Measurements from ENCODE around the gene OR10H2. TPM values are rescaled to one million over a fixed set of nuclear protein-coding genes. Genes with fewer than 3 reads are reported as not detected.

OR10H2 gene
- total RNA-seq, 3 donors from 2014 or later, result not detected

- DNase-seq (peak in 1 of 3 donors; percentile 46), ATAC-seq (no peak)
- TF ChIP-seq CTCF (IDR thresholded peaks at IDR 0.05), result no peak
- Histone ChIP-seq H3K9me3 (no peaks in the 10 kb centered on the region), H3K4me1 (ENCODE audit: low read depth) (no peaks in the 10 kb centered on the region), H3K36me3 (ENCODE audit: low read depth) (no peaks in the 10 kb centered on the region), H3K4me3 (no peak overlapping the region)
- intact Hi-C loops (cut with DNase I, micrococcal nuclease), result no loop called here
Observed at GRCh38 chr19:15684828-15685227, 43.0 kb upstream of the OR10H2 start.

- H3K36me3 ChIP-seq (ENCODE audit: low read depth), result no peaks in the 10 kb centered on the region
- H3K9me3 ChIP-seq, result no peaks in the 10 kb centered on the region
- DNase-seq (no peak), ATAC-seq (no peak)
- no peak for TF ChIP-seq CTCF (IDR thresholded peaks at IDR 0.05)
- intact Hi-C loops (cut with DNase I, micrococcal nuclease), result no loop called here
- H3K4me3 ChIP-seq, result no peak overlapping the region
- H3K4me1 ChIP-seq (ENCODE audit: low read depth), result no peaks in the 10 kb centered on the region
Observed at GRCh38 chr19:15696654-15697194, 31.1 kb upstream of the OR10H2 start.

GRCh38 chr19:15701757-15702533, 25.9 kb upstream of the OR10H2 start:
- Histone ChIP-seq H3K9me3 (no peaks in the 10 kb centered on the region), H3K36me3 (ENCODE audit: low read depth) (no peaks in the 10 kb centered on the region), H3K4me3 (no peak overlapping the region), H3K4me1 (ENCODE audit: low read depth) (peaks cover 15% of the 10 kb centered on the region)
- intact Hi-C loops (cut with DNase I, micrococcal nuclease), result no loop called here
- ATAC-seq, result peak; percentile 96
- peak; percentile 53 to 70 (median 56) for DNase-seq
- TF ChIP-seq CTCF (IDR thresholded peaks at IDR 0.05), result no peak

- Histone ChIP-seq H3K4me3 (peak overlapping the region; percentile 2), H3K4me1 (ENCODE audit: low read depth) (peaks cover 15% of the 10 kb centered on the region), H3K9me3 (no peaks in the 10 kb centered on the region), H3K36me3 (ENCODE audit: low read depth) (no peaks in the 10 kb centered on the region)
- intact Hi-C loops (cut with DNase I, micrococcal nuclease), result no loop called here
- no peak for TF ChIP-seq CTCF (IDR thresholded peaks at IDR 0.05)
- peak; percentile 91 for ATAC-seq
- DNase-seq, result peak; percentile 86 to 95 (median 86)
Observed at GRCh38 chr19:15702534-15702930, 25.3 kb upstream of the OR10H2 start.

- no peak for TF ChIP-seq CTCF (IDR thresholded peaks at IDR 0.05)
- Histone ChIP-seq H3K4me1 (ENCODE audit: low read depth) (peaks cover 7% of the 10 kb centered on the region), H3K4me3 (no peak overlapping the region), H3K36me3 (ENCODE audit: low read depth) (no peaks in the 10 kb centered on the region), H3K9me3 (no peaks in the 10 kb centered on the region)
- no peak for ATAC-seq
- no peak for DNase-seq
- intact Hi-C loops (cut with DNase I, micrococcal nuclease), result no loop called here
Observed at GRCh38 chr19:15714638-15715037, 13.2 kb upstream of the OR10H2 start.

All from mucosa of descending colon (tissue), 3 donors.